GM10266 (cell line): ENCODE data around the gene KDM8.

Experiments used
- DNase-seq: peaks from one replicate; pipeline ENCODE4 v3.0.0; 2012; ENCODE audit errors: extremely low spot score
- TF ChIP-seq, protein P1 (sequence below): IDR thresholded peaks from 2 replicates; pipeline ENCODE4 v1.5.1; 2012; ENCODE audit warnings: mild to moderate bottlenecking, low read depth; ENCODE audit not compliant: control insufficient read depth, insufficient read depth; ENCODE audit errors: missing control alignments

The KDM8 gene

DNA sequence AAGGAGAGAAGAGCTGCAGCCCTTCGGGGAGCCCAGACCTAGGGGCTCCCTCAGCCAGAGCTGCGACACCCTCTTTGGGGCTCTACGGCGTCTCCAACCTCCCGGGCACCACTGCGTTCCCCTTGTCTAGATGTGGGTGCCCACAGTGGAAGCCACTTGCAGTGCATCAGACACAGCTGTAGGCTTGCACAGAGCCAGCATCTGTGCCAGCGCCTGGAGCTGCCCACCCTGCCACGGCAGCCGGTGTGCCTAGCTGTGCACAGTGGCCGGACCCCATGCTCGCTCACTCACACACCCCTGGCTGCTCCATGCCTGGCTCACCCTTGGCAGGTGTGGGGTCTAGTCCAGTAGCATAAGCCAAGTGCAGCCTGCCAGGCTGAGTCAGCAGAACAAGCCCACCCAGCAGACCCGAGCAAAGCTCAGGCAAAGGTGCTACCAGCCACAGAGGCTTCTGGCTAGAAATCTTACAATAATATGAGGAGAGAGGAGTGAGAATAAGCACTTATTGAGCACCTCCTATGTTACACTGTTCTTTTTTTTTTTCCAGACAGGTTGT lies 12.9 kb upstream of the KDM8 start:
- TF ChIP-seq, protein P1, sequence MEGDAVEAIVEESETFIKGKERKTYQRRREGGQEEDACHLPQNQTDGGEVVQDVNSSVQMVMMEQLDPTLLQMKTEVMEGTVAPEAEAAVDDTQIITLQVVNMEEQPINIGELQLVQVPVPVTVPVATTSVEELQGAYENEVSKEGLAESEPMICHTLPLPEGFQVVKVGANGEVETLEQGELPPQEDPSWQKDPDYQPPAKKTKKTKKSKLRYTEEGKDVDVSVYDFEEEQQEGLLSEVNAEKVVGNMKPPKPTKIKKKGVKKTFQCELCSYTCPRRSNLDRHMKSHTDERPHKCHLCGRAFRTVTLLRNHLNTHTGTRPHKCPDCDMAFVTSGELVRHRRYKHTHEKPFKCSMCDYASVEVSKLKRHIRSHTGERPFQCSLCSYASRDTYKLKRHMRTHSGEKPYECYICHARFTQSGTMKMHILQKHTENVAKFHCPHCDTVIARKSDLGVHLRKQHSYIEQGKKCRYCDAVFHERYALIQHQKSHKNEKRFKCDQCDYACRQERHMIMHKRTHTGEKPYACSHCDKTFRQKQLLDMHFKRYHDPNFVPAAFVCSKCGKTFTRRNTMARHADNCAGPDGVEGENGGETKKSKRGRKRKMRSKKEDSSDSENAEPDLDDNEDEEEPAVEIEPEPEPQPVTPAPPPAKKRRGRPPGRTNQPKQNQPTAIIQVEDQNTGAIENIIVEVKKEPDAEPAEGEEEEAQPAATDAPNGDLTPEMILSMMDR: no peak
- DNase-seq: no peak

DNA sequence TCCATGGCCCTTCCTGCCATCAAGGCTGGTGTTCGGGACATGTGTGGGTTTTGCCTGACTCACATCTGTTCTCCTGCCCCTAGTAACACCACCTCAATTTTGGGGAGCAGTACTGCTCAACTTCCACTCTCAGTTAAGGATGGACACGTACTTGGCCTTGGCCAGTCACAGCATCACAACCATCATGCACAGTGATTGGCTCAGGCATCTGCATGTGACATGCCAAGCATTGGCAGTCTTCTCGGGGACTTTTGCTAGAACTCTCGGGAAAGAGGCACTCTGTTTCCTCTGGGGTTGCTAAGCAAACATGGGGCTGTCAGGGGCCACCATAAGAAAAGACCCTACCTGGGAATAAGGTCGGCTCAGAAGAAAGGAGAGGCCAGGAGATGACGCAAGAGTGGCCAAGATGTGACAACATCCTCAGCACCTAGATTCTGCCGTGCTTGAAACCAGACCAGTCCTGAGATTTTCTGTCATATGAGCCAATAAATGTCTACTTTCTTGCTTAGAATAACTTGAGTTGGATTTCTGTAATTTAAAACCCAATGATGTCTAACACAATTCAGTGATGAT lies 11.9 kb upstream of the KDM8 start:
- DNase-seq: no peak
- TF ChIP-seq, protein P1: no peak

DNA sequence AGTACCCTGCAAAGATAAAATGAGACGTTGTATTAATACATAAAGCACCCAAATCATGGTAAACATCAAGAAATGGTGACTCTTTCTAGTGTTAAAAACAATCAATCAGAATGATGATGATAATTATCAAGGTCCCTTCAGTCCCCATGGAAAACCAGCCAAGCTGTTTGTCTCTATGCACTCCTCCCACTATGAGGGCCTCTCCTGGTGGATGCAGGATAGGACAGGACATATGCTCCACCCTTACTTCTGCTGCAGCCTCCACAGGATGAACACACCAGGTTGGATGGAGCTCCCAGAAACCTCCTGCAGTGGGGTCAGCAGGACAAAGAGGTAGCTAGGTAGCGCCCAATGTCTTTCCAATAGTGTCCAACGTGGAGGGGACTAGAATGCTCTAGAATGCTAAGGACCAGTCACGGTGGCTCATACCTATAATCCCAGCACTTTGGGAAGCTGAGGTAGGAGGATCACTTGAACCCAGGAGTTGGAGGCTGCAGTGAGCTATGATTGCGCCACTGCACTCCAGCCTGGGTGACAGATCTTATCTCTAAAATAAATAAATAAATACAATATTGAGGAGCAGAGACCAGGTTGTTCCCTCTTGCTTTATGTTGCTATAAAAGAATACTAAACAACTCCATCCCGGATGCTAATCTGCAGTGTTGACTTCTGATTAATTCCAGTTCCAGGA lies 9.9 kb upstream of the KDM8 start:
- TF ChIP-seq, protein P1: no peak
- DNase-seq: no peak

DNA sequence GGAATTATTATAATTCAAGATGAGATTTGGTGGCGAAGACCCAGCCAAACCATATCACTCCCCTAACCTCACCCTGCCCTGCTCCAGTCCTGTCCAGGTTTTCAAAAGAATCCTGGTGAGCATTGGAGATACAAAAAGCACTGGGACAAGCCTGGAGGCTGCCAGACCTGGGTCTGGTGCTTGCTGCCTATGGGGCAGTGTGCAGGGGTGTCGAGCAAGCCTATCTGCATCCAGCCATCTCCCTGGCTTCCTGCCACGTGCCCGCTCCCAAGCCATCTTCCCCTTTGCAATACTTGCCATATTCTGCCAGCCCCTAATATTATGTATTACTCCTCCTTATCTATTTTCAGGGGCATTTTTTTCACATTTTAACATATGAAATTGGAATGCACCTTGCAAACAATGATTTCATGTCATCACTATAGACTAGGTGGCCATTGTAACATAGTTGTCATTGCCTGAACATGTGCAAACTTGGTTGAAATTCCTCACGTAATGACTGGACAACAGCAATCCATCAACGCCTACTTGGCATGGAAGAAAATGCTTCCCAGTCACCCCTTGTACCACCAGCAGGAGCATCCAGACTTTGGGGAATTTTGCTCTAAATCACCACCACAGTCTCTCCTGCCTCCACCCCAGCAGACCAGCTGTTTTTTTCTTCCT lies 8.1 kb upstream of the KDM8 start:
- TF ChIP-seq, protein P1: no peak
- DNase-seq: no peak

DNA sequence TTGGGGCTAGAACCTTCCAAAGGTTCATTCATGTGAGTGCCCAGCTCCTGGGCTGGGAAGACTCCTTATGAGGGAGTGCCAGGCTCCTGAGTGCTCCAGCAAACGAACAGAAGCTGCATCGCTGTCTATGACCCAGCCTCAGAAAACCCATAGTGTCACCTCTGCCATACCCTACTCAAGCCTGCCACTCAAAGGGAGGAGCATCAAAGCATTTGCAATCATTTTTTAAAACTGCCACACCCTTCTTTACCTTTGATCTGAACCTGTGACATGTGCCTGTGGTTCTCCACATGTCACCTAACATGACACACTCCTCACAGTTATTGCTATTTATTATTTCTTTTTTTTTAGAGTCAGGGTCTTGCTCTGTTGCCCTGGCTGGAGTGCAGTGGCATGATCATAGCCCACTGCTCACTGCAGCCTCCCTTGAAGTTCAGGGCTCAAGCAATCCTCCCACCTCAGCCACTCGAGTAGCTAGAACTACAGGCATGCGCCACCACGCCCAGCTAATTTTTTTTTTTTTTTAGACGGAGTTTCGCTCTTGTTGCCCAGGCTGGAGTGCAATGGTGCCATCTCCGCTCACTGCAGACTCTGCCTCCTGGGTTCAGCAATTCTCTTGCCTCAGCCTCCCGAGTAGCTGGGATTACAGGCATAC lies 7.3 kb upstream of the KDM8 start:
- TF ChIP-seq, protein P1: no peak

DNA sequence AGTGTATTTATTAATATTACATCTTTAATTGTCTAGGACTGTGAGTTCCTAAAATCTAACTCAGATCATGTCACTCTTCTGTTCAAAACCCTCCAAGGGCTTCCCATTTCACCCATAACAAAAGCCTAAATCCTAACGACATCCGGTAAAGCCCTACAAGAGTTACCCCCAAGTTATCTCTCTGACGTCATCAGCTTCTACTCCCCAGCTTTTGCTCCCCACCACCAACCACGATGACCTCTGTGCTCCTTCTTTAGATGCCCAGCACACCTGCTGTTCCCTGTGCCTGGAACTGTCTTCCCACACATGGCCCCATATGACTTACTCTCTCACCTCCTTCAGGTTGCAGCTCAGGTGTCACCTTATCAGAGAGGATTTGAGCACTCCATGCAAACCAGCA lies 6.3 kb upstream of the KDM8 start:
- no peak for DNase-seq
- TF ChIP-seq, protein P1: no peak

More for the DNA sequence above, 7.3 kb upstream of the KDM8 start:
- no peak for DNase-seq
